ENCODE measurements around the gene CSGALNACT2. TPM values are rescaled to one million over a fixed set of nuclear protein-coding genes. Genes with fewer than 3 reads are reported as not detected.
"Not testable (repeated sequence)": the region's sequence is repeated elsewhere in the genome, so short reads cannot be mapped to it uniquely, and the experiment has no call there.

The CSGALNACT2 gene
- polyA plus RNA-seq, 4 donors = 2.5 to 13.4 (median 4.8) TPM

GRCh38 chr10:43138757-43139241 lies 554 bp downstream of the CSGALNACT2 start:
- Histone ChIP-seq H3K27ac (ENCODE audit: low read depth in 1 of 3, low read length in 2 of 3) (peak overlapping the region; percentile 43 to 98 (median 91)), H3K27me3 (ENCODE audit: control insufficient read depth in 3 of 3, insufficient read depth in 3 of 3, low read length in 3 of 3) (no peaks in the 10 kb centered on the region), H3K9me3 (ENCODE audit: control insufficient read depth in 2 of 2, insufficient read depth in 1 of 2, low read depth in 1 of 2, low read length in 1 of 2) (no peaks in the 10 kb centered on the region), H3K36me3 (ENCODE audit: control insufficient read depth in 3 of 3, insufficient read depth in 2 of 3, low read depth in 1 of 3, low read length in 3 of 3) (no peaks in the 10 kb centered on the region), H3K4me3 (ENCODE audit: low read depth in 1 of 3, low read length in 3 of 3) (peak overlapping the region; percentile 83 to 99 (median 96)), H3K4me1 (ENCODE audit: control insufficient read depth in 3 of 3, insufficient read depth in 2 of 3, low read depth in 1 of 3, low read length in 2 of 3) (peaks cover 0 to 5% (median 0%) of the 10 kb centered on the region in 3 donors)
- peak in 1 of 2 donors; percentile 38 for DNase-seq
- no peak for FAIRE-seq
- WGBS, 3 donors = 0 to 1% (median 0%) methylated on average over 22 of the region's 22 CpGs

GRCh38 chr10:43141421-43141820 lies 3.2 kb downstream of the CSGALNACT2 start:
- no peak overlapping the region for H3K4me3 ChIP-seq (ENCODE audit: low read depth in 1 of 3, low read length in 3 of 3)
- 66 to 77% (median 70%) methylated on average over 5 of the region's 5 CpGs for WGBS, 3 donors
- FAIRE-seq = no peak
- H3K27me3 ChIP-seq (ENCODE audit: control insufficient read depth in 3 of 3, insufficient read depth in 3 of 3, low read length in 3 of 3) = no peaks in the 10 kb centered on the region
- DNase-seq = no peak
- H3K36me3 ChIP-seq (ENCODE audit: control insufficient read depth in 3 of 3, insufficient read depth in 2 of 3, low read depth in 1 of 3, low read length in 3 of 3) = no peaks in the 10 kb centered on the region
- H3K27ac ChIP-seq (ENCODE audit: low read depth in 1 of 3, low read length in 2 of 3) = no peak overlapping the region
- peaks cover 0 to 8% (median 0%) of the 10 kb centered on the region in 3 donors for H3K4me1 ChIP-seq (ENCODE audit: control insufficient read depth in 3 of 3, insufficient read depth in 2 of 3, low read depth in 1 of 3, low read length in 2 of 3)
- no peaks in the 10 kb centered on the region for H3K9me3 ChIP-seq (ENCODE audit: control insufficient read depth in 2 of 2, insufficient read depth in 1 of 2, low read depth in 1 of 2, low read length in 1 of 2)

GRCh38 chr10:43145311-43145710 lies 7.1 kb downstream of the CSGALNACT2 start:
- no peak overlapping the region for H3K4me3 ChIP-seq (ENCODE audit: low read depth in 1 of 3, low read length in 3 of 3)
- H3K9me3 ChIP-seq (ENCODE audit: control insufficient read depth in 2 of 2, insufficient read depth in 1 of 2, low read depth in 1 of 2, low read length in 1 of 2) = no peaks in the 10 kb centered on the region
- H3K4me1 ChIP-seq (ENCODE audit: control insufficient read depth in 3 of 3, insufficient read depth in 2 of 3, low read depth in 1 of 3, low read length in 2 of 3) = peaks cover 0 to 3% (median 0%) of the 10 kb centered on the region in 3 donors
- H3K27ac ChIP-seq (ENCODE audit: low read depth in 1 of 3, low read length in 2 of 3) = no peak overlapping the region
- WGBS, 3 donors = 80 to 87% (median 84%) methylated on average over 6 of the region's 6 CpGs
- no peak for DNase-seq
- no peak for FAIRE-seq
- H3K36me3 ChIP-seq (ENCODE audit: control insufficient read depth in 3 of 3, insufficient read depth in 2 of 3, low read depth in 1 of 3, low read length in 3 of 3) = no peaks in the 10 kb centered on the region
- H3K27me3 ChIP-seq (ENCODE audit: control insufficient read depth in 3 of 3, insufficient read depth in 3 of 3, low read length in 3 of 3) = no peaks in the 10 kb centered on the region

GRCh38 chr10:43145936-43146335 lies 7.7 kb downstream of the CSGALNACT2 start:
- not testable (repeated sequence) for H3K36me3 ChIP-seq (ENCODE audit: control insufficient read depth in 3 of 3, insufficient read depth in 2 of 3, low read depth in 1 of 3, low read length in 3 of 3); FAIRE-seq; H3K4me1 ChIP-seq (ENCODE audit: control insufficient read depth in 3 of 3, insufficient read depth in 2 of 3, low read depth in 1 of 3, low read length in 2 of 3); DNase-seq; H3K9me3 ChIP-seq (ENCODE audit: control insufficient read depth in 2 of 2, insufficient read depth in 1 of 2, low read depth in 1 of 2, low read length in 1 of 2); H3K27ac ChIP-seq (ENCODE audit: low read depth in 1 of 3, low read length in 2 of 3); H3K4me3 ChIP-seq (ENCODE audit: low read depth in 1 of 3, low read length in 3 of 3); H3K27me3 ChIP-seq (ENCODE audit: control insufficient read depth in 3 of 3, insufficient read depth in 3 of 3, low read length in 3 of 3)
- 92 to 100% (median 96%) methylated on average over 1 of the region's 1 CpG for WGBS, 3 donors

- Histone ChIP-seq H3K4me1 (ENCODE audit: control insufficient read depth in 3 of 3, insufficient read depth in 2 of 3, low read depth in 1 of 3, low read length in 2 of 3) (peaks cover 0 to 3% (median 0%) of the 10 kb centered on the region in 3 donors), H3K9me3 (ENCODE audit: control insufficient read depth in 2 of 2, insufficient read depth in 1 of 2, low read depth in 1 of 2, low read length in 1 of 2) (no peaks in the 10 kb centered on the region), H3K27me3 (ENCODE audit: control insufficient read depth in 3 of 3, insufficient read depth in 3 of 3, low read length in 3 of 3) (no peaks in the 10 kb centered on the region), H3K4me3 (ENCODE audit: low read depth in 1 of 3, low read length in 3 of 3) (no peak overlapping the region), H3K36me3 (ENCODE audit: control insufficient read depth in 3 of 3, insufficient read depth in 2 of 3, low read depth in 1 of 3, low read length in 3 of 3) (no peaks in the 10 kb centered on the region), H3K27ac (ENCODE audit: low read depth in 1 of 3, low read length in 2 of 3) (no peak overlapping the region)
- no peak for FAIRE-seq
- no peak for DNase-seq
- WGBS, 3 donors = 64 to 94% (median 84%) methylated on average over 2 of the region's 2 CpGs
Observed at GRCh38 chr10:43151371-43151770, 13.1 kb downstream of the CSGALNACT2 start.

- no peak for FAIRE-seq
- H3K27me3 ChIP-seq (ENCODE audit: control insufficient read depth in 3 of 3, insufficient read depth in 3 of 3, low read length in 3 of 3) = no peaks in the 10 kb centered on the region
- H3K4me3 ChIP-seq (ENCODE audit: low read depth in 1 of 3, low read length in 3 of 3) = no peak overlapping the region
- H3K36me3 ChIP-seq (ENCODE audit: control insufficient read depth in 3 of 3, insufficient read depth in 2 of 3, low read depth in 1 of 3, low read length in 3 of 3) = no peaks in the 10 kb centered on the region
- peaks cover 0 to 3% (median 0%) of the 10 kb centered on the region in 3 donors for H3K4me1 ChIP-seq (ENCODE audit: control insufficient read depth in 3 of 3, insufficient read depth in 2 of 3, low read depth in 1 of 3, low read length in 2 of 3)
- WGBS, 3 donors = 79 to 87% (median 85%) methylated on average over 2 of the region's 2 CpGs
- no peak overlapping the region for H3K27ac ChIP-seq (ENCODE audit: low read depth in 1 of 3, low read length in 2 of 3)
- no peaks in the 10 kb centered on the region for H3K9me3 ChIP-seq (ENCODE audit: control insufficient read depth in 2 of 2, insufficient read depth in 1 of 2, low read depth in 1 of 2, low read length in 1 of 2)
- no peak for DNase-seq
Observed at GRCh38 chr10:43153901-43154300, 15.7 kb downstream of the CSGALNACT2 start.

- DNase-seq = no peak
- 91 to 94% (median 94%) methylated on average over 2 of the region's 2 CpGs for WGBS, 3 donors
- H3K4me1 ChIP-seq (ENCODE audit: control insufficient read depth in 3 of 3, insufficient read depth in 2 of 3, low read depth in 1 of 3, low read length in 2 of 3) = peaks cover 0 to 6% (median 0%) of the 10 kb centered on the region in 3 donors
- no peaks in the 10 kb centered on the region for H3K36me3 ChIP-seq (ENCODE audit: control insufficient read depth in 3 of 3, insufficient read depth in 2 of 3, low read depth in 1 of 3, low read length in 3 of 3)
- no peaks in the 10 kb centered on the region for H3K9me3 ChIP-seq (ENCODE audit: control insufficient read depth in 2 of 2, insufficient read depth in 1 of 2, low read depth in 1 of 2, low read length in 1 of 2)
- no peak overlapping the region for H3K4me3 ChIP-seq (ENCODE audit: low read depth in 1 of 3, low read length in 3 of 3)
- no peak overlapping the region for H3K27ac ChIP-seq (ENCODE audit: low read depth in 1 of 3, low read length in 2 of 3)
- FAIRE-seq = no peak
- H3K27me3 ChIP-seq (ENCODE audit: control insufficient read depth in 3 of 3, insufficient read depth in 3 of 3, low read length in 3 of 3) = no peaks in the 10 kb centered on the region
Observed at GRCh38 chr10:43155221-43155620, 17.0 kb downstream of the CSGALNACT2 start.

- no peak for DNase-seq
- FAIRE-seq = no peak
Observed at GRCh38 chr10:43155741-43156140, 17.5 kb downstream of the CSGALNACT2 start.

More at GRCh38 chr10:43155741-43156140, 17.5 kb downstream of the CSGALNACT2 start:
- no peaks in the 10 kb centered on the region for H3K9me3 ChIP-seq (ENCODE audit: control insufficient read depth in 2 of 2, insufficient read depth in 1 of 2, low read depth in 1 of 2, low read length in 1 of 2)
- H3K27me3 ChIP-seq (ENCODE audit: control insufficient read depth in 3 of 3, insufficient read depth in 3 of 3, low read length in 3 of 3) = no peaks in the 10 kb centered on the region
- H3K27ac ChIP-seq (ENCODE audit: low read depth in 1 of 3, low read length in 2 of 3) = no peak overlapping the region
- no peaks in the 10 kb centered on the region for H3K36me3 ChIP-seq (ENCODE audit: control insufficient read depth in 3 of 3, insufficient read depth in 2 of 3, low read depth in 1 of 3, low read length in 3 of 3)
- WGBS, 3 donors = 94 to 99% (median 95%) methylated on average over 1 of the region's 1 CpG
- peaks cover 0 to 6% (median 0%) of the 10 kb centered on the region in 3 donors for H3K4me1 ChIP-seq (ENCODE audit: control insufficient read depth in 3 of 3, insufficient read depth in 2 of 3, low read depth in 1 of 3, low read length in 2 of 3)
- no peak overlapping the region for H3K4me3 ChIP-seq (ENCODE audit: low read depth in 1 of 3, low read length in 3 of 3)
